Measurements from ENCODE around the gene SFMBT1. TPM values are rescaled to one million over a fixed set of nuclear protein-coding genes. Genes with fewer than 3 reads are reported as not detected.

Gene SFMBT1
- total RNA-seq, 2 donors from 2014 or later: 20.0 to 25.5 TPM

DNA sequence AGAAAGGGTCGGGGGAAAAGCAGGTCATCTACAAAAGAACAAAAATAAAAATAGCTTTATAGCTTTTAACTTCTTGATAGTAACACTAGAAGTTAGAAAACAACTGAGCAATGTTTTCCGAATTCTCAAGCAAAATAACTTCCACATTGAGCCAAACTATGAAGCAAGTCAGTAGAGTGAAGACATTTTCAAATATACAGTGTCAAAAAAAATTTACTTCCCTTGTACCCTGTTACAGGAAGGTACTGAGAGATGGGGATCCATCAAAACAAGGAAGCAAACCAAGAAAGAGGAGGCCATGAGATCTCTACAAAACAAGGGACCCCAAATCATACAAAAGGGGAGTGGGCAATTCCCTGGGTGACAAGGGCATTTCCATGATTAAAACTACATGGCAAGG is 121.9 kb downstream of the SFMBT1 start:
- no peaks in the 10 kb centered on the region for H3K27me3 Mint-ChIP-seq
- peak overlapping the region; percentile 66 to 84 for H3K27ac Mint-ChIP-seq
- DNase-seq (ENCODE audit: low spot score) (no peak), ATAC-seq (no peak)
- peaks cover 2 to 11% of the 10 kb centered on the region in 2 donors for H3K4me1 Mint-ChIP-seq (ENCODE audit: low read depth in 2 of 2)
- H3K9me3 Mint-ChIP-seq: no peaks in the 10 kb centered on the region
- peaks cover 8% of the 10 kb centered on the region for H3K36me3 Mint-ChIP-seq
- H3K4me3 Mint-ChIP-seq: no peak overlapping the region

DNA sequence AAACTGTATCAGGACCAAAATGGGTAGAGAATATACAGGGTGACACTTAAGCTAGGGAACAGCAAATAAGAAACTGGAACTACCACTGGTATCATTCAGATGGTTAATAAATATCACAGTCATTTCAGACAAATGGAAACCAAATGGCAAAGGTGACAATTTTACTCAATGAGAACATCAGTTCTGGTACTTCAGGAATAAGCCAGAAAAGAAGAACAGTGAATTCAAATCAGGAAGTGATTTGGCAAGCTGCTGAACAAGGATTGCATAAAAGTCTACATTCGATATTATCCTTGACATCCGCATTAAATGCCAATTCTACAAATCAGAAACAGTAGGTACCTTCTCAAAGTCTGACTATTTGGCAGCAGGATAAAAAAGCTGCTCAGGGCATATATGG is 125.0 kb downstream of the SFMBT1 start:
- Mint-ChIP-seq H3K36me3 (peaks cover 8% of the 10 kb centered on the region), H3K4me3 (no peak overlapping the region), H3K4me1 (ENCODE audit: low read depth in 2 of 2) (peaks cover 2 to 11% of the 10 kb centered on the region in 2 donors), H3K27ac (no peak overlapping the region), H3K27me3 (no peaks in the 10 kb centered on the region), H3K9me3 (no peaks in the 10 kb centered on the region)
- ATAC-seq (no peak), DNase-seq (ENCODE audit: low spot score) (no peak)

DNA sequence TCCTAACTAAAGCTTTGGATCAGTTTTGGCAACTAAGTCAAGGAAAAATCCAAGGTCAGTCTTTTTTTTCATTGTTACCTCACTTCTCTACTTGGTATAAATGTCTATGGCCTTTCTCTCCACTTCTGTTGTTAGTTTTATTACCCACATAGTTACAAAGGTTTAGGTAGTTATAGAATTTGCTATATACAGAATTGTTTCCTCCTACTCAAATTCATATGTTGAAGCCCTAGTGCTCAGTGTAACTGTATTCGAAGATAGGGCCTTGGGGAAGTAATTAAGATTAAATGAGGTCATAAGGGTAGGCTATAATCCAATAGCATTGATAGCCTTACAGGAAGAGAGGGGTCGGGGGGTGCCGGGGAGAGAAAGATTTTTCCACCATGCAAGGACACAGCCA is 128.8 kb downstream of the SFMBT1 start:
- H3K27ac Mint-ChIP-seq: no peak overlapping the region
- no peak overlapping the region for H3K4me3 Mint-ChIP-seq
- peaks cover 0 to 2% of the 10 kb centered on the region in 2 donors for H3K4me1 Mint-ChIP-seq (ENCODE audit: low read depth in 2 of 2)
- DNase-seq (ENCODE audit: low spot score): no peak
- H3K36me3 Mint-ChIP-seq: no peaks in the 10 kb centered on the region
- H3K27me3 Mint-ChIP-seq: no peaks in the 10 kb centered on the region
- ATAC-seq: no peak
- H3K9me3 Mint-ChIP-seq: no peaks in the 10 kb centered on the region

DNA sequence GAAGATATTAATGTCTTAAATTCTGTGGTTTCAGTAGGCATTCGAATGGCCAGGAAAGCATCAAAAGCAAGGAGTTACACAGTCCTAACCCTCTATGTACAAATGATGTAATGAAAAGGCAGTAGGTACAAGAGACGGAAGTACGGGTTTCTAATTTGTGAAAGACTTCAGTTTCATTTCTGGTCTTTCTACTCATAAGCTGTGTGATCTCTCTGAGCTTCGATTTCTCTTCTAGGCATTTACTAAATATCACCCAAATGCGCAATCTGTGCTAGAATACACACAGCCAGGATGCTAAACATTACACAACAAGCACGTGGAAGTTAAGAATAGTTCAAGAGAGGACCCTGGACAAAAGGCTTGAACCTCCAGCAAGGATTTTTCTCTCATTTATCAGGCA is 130.6 kb downstream of the SFMBT1 start:
- no peaks in the 10 kb centered on the region for H3K36me3 Mint-ChIP-seq
- ATAC-seq (no peak), DNase-seq (ENCODE audit: low spot score) (no peak)
- no peak overlapping the region for H3K27ac Mint-ChIP-seq
- no peaks in the 10 kb centered on the region for H3K27me3 Mint-ChIP-seq
- H3K4me3 Mint-ChIP-seq: no peak overlapping the region
- no peaks in the 10 kb centered on the region for H3K4me1 Mint-ChIP-seq (ENCODE audit: low read depth in 2 of 2)
- H3K9me3 Mint-ChIP-seq: no peaks in the 10 kb centered on the region

DNA sequence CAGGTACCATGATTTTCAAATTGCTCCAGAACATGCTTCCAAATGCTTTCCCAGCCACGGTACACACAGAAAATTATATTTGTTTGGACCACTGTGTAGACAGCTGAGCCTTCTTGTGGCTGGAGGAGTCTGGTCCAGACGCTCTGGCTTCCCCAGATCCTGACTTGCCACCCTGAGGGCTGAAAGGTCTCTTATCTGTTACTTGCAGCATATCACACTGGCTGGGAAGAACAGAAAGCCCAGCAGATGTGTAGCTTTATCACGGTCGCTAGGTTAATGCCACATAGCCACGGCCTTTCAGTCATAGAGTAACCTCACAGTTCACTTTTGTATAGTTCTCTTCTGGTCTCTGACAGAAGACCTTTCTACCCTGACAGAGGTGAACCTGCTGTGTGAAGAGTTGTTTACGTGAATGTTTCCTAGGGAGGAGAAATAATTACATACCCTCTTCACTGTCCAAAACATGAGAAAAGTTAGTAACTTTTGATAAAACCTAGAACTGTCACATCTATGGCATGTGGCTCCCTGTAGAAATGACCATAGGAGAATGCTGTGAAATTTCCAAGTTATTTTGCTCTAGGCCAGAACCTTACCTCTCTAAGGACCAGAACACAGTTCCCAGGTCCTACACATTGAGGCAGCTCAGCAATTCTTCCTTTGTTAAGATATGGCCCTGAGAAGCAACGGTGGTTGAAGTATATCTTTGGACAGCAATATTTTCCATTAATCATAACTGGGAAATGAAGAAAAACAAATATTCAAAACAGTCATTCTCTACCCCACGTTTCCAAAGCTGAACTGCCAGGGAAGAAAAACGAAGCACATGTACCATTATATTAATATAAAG is 132.8 kb downstream of the SFMBT1 start:
- no peaks in the 10 kb centered on the region for H3K9me3 Mint-ChIP-seq
- no peak overlapping the region for H3K4me3 Mint-ChIP-seq
- H3K27ac Mint-ChIP-seq: no peak overlapping the region
- no peaks in the 10 kb centered on the region for H3K36me3 Mint-ChIP-seq
- H3K27me3 Mint-ChIP-seq: no peaks in the 10 kb centered on the region
- H3K4me1 Mint-ChIP-seq (ENCODE audit: low read depth in 2 of 2): no peaks in the 10 kb centered on the region
- no peak for DNase-seq (ENCODE audit: low spot score)
- no peak for ATAC-seq

DNA sequence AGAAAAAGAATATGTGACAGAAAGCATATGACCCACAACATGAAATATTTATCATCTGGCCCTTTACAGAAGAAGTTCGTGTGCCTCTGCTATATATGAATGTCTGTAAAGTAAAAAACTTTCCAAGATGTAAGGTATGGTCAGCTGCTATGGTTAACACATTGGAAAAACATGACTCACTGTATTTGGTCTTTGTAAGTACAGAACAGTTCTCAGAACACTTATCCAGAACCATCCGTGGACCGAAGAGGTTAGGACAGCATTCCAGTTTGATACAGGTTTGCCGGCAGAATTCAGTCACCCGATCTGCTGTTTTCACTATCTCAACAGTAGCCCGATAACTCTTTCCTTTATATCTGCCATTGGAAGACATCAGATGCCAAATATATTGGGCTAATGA is 135.1 kb downstream of the SFMBT1 start:
- no peaks in the 10 kb centered on the region for H3K36me3 Mint-ChIP-seq

DNA sequence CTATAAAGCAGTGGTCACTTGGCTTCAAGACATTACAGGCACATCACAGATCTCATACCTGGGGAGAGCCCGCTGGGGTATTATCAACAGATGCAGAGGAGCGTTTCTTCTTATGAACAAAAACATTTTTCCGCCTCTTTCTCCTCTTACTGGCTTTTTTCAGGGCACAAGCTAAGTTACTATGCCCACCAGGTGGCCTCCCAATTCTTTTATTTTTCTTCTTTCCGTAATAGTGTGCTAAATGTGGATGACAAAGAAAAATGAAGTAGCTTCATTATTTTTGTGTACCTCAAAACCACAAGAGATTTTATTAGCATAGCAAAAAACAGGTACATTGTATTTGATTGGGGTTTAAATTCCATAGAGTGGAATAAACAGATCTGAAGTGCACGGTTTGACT is 138.4 kb downstream of the SFMBT1 start:
- DNase-seq (ENCODE audit: low spot score): no peak

More for the DNA sequence above, 135.1 kb downstream of the SFMBT1 start:
- H3K9me3 Mint-ChIP-seq: no peaks in the 10 kb centered on the region
- no peaks in the 10 kb centered on the region for H3K4me1 Mint-ChIP-seq (ENCODE audit: low read depth in 2 of 2)
- no peaks in the 10 kb centered on the region for H3K27me3 Mint-ChIP-seq
- no peak overlapping the region for H3K4me3 Mint-ChIP-seq
- ATAC-seq (no peak), DNase-seq (ENCODE audit: low spot score) (no peak)
- no peak overlapping the region for H3K27ac Mint-ChIP-seq

DNA sequence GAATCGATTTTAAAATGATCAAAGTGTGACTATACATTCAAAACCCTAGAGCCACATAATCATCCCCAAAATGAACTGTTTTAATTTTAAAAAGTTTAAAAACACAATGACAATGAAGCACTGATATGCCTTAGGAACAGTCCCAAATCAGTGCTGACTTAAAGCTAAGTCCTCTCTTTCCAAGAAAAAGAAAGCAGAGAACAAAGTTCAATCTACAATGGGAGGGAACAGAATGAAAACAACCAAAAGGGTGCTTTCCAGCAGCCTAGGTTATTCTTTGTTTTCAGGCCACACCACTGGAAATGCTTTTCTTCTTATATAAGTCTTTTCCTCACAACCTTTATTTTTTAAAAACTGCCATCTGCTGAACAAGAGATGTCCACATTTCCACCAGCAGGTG is 141.3 kb downstream of the SFMBT1 start:
- no peak overlapping the region for H3K27ac Mint-ChIP-seq

More for the DNA sequence above, 138.4 kb downstream of the SFMBT1 start:
- Mint-ChIP-seq H3K4me3 (no peak overlapping the region), H3K36me3 (no peaks in the 10 kb centered on the region), H3K9me3 (no peaks in the 10 kb centered on the region), H3K4me1 (ENCODE audit: low read depth in 2 of 2) (no peaks in the 10 kb centered on the region), H3K27me3 (no peaks in the 10 kb centered on the region), H3K27ac (no peak overlapping the region)
- ATAC-seq: no peak

DNA sequence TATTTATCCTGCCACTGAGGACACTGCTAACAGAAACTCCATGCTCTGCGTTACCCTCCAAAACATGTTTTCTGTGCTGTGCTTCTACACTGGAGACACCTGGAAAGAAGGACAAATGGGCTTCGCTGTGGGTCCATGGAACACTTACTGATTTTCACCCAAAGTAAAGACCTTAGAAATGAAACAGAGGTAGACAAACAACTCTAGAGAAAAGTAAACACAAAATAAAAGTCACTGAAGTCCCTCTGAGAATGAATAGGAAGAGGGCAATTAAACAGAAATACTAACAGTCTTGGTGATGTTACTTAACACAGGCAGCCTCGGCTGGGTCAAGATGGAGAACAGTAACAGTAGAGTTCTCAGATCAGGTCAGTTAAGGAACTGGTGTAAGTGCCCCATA is 141.9 kb downstream of the SFMBT1 start:
- no peak overlapping the region for H3K27ac Mint-ChIP-seq
- ATAC-seq (no peak), DNase-seq (ENCODE audit: low spot score) (no peak)
- no peaks in the 10 kb centered on the region for H3K4me1 Mint-ChIP-seq (ENCODE audit: low read depth in 2 of 2)
- no peaks in the 10 kb centered on the region for H3K36me3 Mint-ChIP-seq
- H3K9me3 Mint-ChIP-seq: no peaks in the 10 kb centered on the region
- H3K27me3 Mint-ChIP-seq: no peaks in the 10 kb centered on the region
- H3K4me3 Mint-ChIP-seq: no peak overlapping the region

More for the DNA sequence above, 141.3 kb downstream of the SFMBT1 start:
- DNase-seq (ENCODE audit: low spot score) (no peak), ATAC-seq (no peak)
- H3K4me1 Mint-ChIP-seq (ENCODE audit: low read depth in 2 of 2): no peaks in the 10 kb centered on the region
- no peaks in the 10 kb centered on the region for H3K36me3 Mint-ChIP-seq
- no peak overlapping the region for H3K4me3 Mint-ChIP-seq
- no peaks in the 10 kb centered on the region for H3K27me3 Mint-ChIP-seq
- H3K9me3 Mint-ChIP-seq: no peaks in the 10 kb centered on the region

DNA sequence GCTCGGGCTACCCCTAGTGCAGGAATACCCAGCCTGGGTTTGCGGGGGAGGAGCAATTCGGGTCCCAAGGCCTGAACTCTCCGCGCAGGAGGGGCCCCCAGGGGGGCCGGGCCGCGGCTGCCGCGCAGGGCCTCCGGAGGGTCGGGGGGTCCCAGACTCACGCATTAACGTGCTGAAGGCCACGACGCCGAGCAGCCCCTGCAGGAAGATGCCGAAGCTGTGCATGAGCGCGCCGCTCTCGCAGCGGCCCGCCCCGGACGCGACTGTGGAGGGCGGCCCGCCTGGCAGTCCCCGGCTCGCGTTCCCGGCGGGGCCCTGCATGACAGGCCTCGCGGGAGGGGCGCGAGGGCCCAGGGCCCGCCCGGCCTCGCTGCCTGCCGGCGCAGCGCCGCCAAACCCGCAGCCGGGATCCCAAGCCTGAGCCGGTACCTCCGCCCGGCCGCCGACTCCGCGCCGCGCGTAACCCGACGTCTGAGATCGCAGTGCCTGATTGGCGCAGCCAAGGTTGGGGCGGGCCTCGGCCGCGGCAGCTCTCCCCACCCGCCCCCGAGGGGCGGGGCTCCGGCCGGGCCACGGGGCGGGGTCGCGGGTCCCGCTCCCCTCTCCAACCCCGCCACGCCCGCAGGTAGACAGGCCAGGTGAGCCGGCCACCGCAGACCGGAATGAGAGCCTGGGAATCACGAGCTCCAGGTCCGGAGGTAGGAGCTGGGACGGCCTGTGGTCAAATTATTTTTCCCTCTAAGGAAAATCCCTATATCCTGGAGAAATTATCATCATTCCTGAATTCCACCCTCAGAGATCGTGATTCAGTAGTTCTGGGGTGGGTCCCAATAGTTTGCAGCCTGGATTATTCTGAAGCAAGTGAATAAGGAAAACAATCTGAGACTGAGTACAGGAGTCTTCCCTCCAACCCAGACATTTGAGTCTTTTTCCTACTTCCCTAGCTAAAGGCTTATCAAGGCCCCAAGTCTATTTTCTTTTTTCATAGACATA is 148.4 kb downstream of the SFMBT1 start, which contains the start of gene STIMATE:
TSS of gene STIMATE (minus strand) at position 419 of the 993 bp plus-strand sequence. CDS start at position 321, 98 bp downstream.
- H3K4me1 Mint-ChIP-seq (ENCODE audit: low read depth in 2 of 2): peaks cover 30 to 36% of the 10 kb centered on the region in 2 donors
- peak; percentile 91 for DNase-seq (ENCODE audit: low spot score)

DNA sequence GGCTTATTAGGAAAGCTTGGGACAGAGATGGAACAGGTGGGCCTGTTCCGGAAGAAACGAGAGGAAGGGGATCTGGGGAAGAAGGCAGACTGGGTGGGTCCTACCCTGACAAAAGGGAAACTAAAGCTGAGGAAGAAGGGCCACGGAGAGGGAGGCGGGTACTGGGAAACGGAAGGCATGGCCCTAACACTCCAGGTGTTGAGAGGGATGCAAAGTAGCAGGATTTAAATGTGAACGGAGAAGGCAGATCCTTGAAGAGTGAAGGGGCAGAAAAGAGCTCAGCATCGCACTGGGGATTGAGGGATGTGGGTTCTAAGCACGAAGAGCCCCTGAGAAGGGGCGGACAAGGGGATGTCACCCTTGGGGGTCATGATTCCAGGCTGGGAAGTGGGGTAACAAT is 149.3 kb downstream of the SFMBT1 start:
- ATAC-seq: no peak
- peak overlapping the region; percentile 93 for H3K4me3 Mint-ChIP-seq

More for the DNA sequence above, 148.4 kb downstream of the SFMBT1 start, which contains the start of gene STIMATE:
- H3K27ac Mint-ChIP-seq: peak within 1 kb of the TSS; percentile 59 to 83
- no peaks in the 10 kb centered on the region for H3K36me3 Mint-ChIP-seq
- peak; percentile 96 to 99 for ATAC-seq
- peak within 1 kb of the TSS; percentile 93 for H3K4me3 Mint-ChIP-seq
- no peaks in the 10 kb centered on the region for H3K27me3 Mint-ChIP-seq
- no peaks in the 10 kb centered on the region for H3K9me3 Mint-ChIP-seq

DNA sequence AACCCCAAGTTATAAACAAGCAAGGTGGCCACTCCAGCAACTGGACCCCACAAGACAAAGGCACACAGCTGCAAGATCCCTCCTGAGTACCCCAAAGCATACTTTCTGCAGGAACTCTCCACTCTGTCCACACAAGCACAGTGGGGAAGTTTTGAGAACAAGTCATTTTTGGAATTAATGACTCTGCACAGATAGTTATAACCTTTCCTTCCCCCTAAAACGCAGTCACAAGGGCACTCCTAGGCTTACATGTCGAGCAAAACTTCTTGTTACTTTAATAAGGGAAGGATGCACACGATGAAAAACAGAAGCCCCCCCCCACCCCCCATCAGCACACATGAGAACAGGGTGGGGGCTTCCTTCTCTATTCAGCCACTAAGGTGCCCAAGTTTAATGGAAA is 149.7 kb downstream of the SFMBT1 start:
- H3K4me3 Mint-ChIP-seq: peak overlapping the region; percentile 93
- ATAC-seq: no peak
- H3K9me3 Mint-ChIP-seq: no peaks in the 10 kb centered on the region
- peak overlapping the region; percentile 59 to 83 for H3K27ac Mint-ChIP-seq
- peaks cover 31 to 45% of the 10 kb centered on the region in 2 donors for H3K4me1 Mint-ChIP-seq (ENCODE audit: low read depth in 2 of 2)
- H3K36me3 Mint-ChIP-seq: no peaks in the 10 kb centered on the region
- DNase-seq (ENCODE audit: low spot score): no peak
- H3K27me3 Mint-ChIP-seq: no peaks in the 10 kb centered on the region

More for the DNA sequence above, 149.3 kb downstream of the SFMBT1 start:
- no peak for DNase-seq (ENCODE audit: low spot score)
- Mint-ChIP-seq H3K9me3 (no peaks in the 10 kb centered on the region), H3K27me3 (no peaks in the 10 kb centered on the region), H3K27ac (peak overlapping the region; percentile 59 to 83), H3K4me1 (ENCODE audit: low read depth in 2 of 2) (peaks cover 31 to 40% of the 10 kb centered on the region in 2 donors), H3K36me3 (no peaks in the 10 kb centered on the region)

DNA sequence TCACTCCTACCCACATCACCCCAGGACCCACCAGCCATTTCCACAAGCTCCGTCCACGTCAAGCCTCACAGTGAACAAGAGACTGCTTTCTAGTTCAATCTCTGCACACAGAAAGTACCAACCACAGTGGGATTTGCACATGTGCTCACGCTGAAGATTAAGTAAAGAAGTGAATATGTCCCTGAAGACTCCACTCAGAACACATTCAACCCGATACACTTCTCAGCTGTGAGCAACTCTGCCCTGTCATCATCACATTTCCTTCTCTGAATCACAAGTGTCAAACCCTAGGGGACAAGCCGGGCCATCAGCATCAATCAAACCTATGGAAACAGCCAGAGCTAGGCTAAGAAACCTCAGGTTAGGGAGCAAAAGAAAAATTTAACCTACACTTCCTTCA is 150.5 kb downstream of the SFMBT1 start:
- peaks cover 31 to 46% of the 10 kb centered on the region in 2 donors for H3K4me1 Mint-ChIP-seq (ENCODE audit: low read depth in 2 of 2)
- ATAC-seq (peak in 1 of 2 donors; percentile 70), DNase-seq (ENCODE audit: low spot score) (no peak)
- peak overlapping the region; percentile 93 for H3K4me3 Mint-ChIP-seq
- no peaks in the 10 kb centered on the region for H3K9me3 Mint-ChIP-seq
- H3K27me3 Mint-ChIP-seq: no peaks in the 10 kb centered on the region
- H3K36me3 Mint-ChIP-seq: no peaks in the 10 kb centered on the region
- H3K27ac Mint-ChIP-seq: peak overlapping the region; percentile 59 to 83
